Measurements from ENCODE around the gene GRM1. TPM values are rescaled to one million over a fixed set of nuclear protein-coding genes. Genes with fewer than 3 reads are reported as not detected.

Gene GRM1
- total RNA-seq, 4 donors from 2014 or later: under 0.01 TPM; not detected in 2

DNA sequence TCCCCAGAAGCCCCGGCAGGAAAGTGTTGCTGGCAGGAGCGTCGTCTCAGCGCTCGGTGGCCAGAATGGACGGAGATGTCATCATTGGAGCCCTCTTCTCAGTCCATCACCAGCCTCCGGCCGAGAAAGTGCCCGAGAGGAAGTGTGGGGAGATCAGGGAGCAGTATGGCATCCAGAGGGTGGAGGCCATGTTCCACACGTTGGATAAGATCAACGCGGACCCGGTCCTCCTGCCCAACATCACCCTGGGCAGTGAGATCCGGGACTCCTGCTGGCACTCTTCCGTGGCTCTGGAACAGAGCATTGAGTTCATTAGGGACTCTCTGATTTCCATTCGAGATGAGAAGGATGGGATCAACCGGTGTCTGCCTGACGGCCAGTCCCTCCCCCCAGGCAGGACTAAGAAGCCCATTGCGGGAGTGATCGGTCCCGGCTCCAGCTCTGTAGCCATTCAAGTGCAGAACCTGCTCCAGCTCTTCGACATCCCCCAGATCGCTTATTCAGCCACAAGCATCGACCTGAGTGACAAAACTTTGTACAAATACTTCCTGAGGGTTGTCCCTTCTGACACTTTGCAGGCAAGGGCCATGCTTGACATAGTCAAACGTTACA lies 817 bp downstream of the GRM1 start:
- no peak for TF ChIP-seq CTCF (IDR thresholded peaks at IDR 0.05; ENCODE audit: low read depth)

DNA sequence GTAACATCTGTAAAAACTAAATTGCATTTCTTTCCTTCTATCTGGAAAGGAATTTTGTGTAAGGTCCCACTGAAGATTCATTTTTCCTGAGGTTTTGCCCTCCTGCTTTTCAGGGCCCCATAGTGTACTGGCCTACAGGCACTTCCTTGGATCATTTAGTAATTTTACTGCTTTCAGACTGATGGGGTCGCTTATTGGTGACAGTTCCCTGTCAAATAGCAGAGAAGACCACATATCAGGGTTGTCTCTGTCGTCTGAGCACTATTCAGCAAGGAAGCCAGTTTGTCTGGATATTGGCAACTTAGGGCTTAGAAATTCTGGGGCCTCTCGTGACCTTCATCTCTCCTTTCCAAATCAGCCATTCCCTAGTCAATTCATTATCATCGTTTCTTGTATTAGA lies 3.5 kb downstream of the GRM1 start:
- TF ChIP-seq CTCF (IDR thresholded peaks at IDR 0.05; ENCODE audit: low read depth): no peak

GRCh38 chr6:146040360-146040759 lies 11.5 kb downstream of the GRM1 start:
- no peak for TF ChIP-seq CTCF (IDR thresholded peaks at IDR 0.05; ENCODE audit: low read depth)

DNA sequence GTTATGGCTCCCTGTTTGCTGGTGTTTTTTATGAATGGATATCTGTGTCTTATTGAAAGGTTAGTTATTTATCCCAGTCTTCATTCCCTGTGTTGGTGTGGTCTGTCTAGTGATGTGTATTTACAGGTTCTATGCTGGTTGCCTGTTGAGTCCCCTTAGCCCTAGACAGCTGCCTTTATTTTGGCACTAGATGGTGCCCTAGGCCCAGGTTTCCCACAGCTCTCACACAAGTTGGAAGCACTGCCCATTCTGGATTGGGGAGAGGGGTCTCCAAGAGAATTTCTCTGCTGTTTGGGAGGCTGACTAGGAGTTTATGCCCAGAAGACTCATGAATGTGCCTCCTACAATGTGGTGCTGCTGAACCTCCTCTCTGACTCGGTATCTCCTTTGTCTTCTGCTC lies 12.4 kb downstream of the GRM1 start:
- TF ChIP-seq CTCF (IDR thresholded peaks at IDR 0.05; ENCODE audit: low read depth): no peak

DNA sequence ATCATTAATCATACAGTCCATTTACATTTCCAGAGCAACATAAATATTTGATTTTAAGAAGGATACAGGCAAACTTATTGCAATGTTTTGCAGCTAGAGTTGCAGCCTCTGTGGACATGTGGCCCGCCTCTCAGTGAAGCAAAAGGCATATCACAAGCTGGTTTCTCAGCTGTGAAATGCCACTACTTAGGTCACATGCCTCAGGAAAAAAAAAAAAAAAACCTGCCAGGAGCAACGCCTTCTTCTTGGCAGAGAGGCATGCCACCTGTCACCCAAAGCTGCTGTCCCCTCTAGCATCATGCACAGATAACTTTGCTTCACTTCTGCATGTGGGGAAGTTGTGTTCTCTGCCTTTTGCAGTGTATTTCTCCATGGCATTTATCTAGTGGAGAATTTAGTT lies 18.5 kb downstream of the GRM1 start:
- TF ChIP-seq CTCF (IDR thresholded peaks at IDR 0.05; ENCODE audit: low read depth): no peak

GRCh38 chr6:146050168-146050567 lies 21.3 kb downstream of the GRM1 start:
- no peak for TF ChIP-seq CTCF (IDR thresholded peaks at IDR 0.05; ENCODE audit: low read depth)

GRCh38 chr6:146056506-146056905 lies 27.6 kb downstream of the GRM1 start:
- no peak for TF ChIP-seq CTCF (IDR thresholded peaks at IDR 0.05; ENCODE audit: low read depth)
